Osteocyte (in vitro differentiated cells): Measurements from ENCODE around the gene SLC9A5. TPM values are rescaled to one million over a fixed set of nuclear protein-coding genes. Genes with fewer than 3 reads are reported as not detected.

Experiments
- DNase-seq: peaks from one replicate; pipeline ENCODE4 v3.0.0; 2021; ENCODE audit warnings: mixed read lengths; ENCODE audit not compliant: unreplicated experiment; ENCODE audit errors: extremely low spot score
- H3K27ac Mint-ChIP-seq: one replicate; pipeline ENCODE4 v1.8.0; 2021; ENCODE audit warnings: mild to moderate bottlenecking, mixed read lengths; ENCODE audit not compliant: unreplicated experiment
- H3K27me3 Mint-ChIP-seq: one replicate; pipeline ENCODE4 v1.8.0; 2021; ENCODE audit warnings: mixed read lengths; ENCODE audit not compliant: unreplicated experiment
- H3K36me3 Mint-ChIP-seq: one replicate; pipeline ENCODE4 v1.8.0; 2021; ENCODE audit warnings: mixed read lengths; ENCODE audit not compliant: unreplicated experiment
- H3K4me1 Mint-ChIP-seq: one replicate; pipeline ENCODE4 v1.8.0; 2021; ENCODE audit warnings: mixed read lengths; ENCODE audit not compliant: unreplicated experiment
- H3K4me3 Mint-ChIP-seq: one replicate; pipeline ENCODE4 v1.8.0; 2021; ENCODE audit warnings: mild to moderate bottlenecking, moderate library complexity, mixed read lengths; ENCODE audit not compliant: unreplicated experiment
- H3K9me3 Mint-ChIP-seq: one replicate; pipeline ENCODE4 v1.8.0; 2021; ENCODE audit warnings: mixed read lengths; ENCODE audit not compliant: unreplicated experiment
- total RNA-seq: library from RNA; stranded (reverse); gene quantifications from 2 replicates; pipeline ENCODE4 v1.2.1, GENCODE V29; 2021
- TF ChIP-seq, protein P1 (sequence below): fragments of 200-600 bp; sonication (generic); IDR thresholded peaks from 2 replicates; pipeline ENCODE4 v1.5.0; 2021; ENCODE audit warnings: antibody characterized with exemption, mild to moderate bottlenecking, moderate library complexity

Gene SLC9A5
- total RNA-seq, 1 donor from 2014 or later, result 4.2 TPM

- no peaks in the 10 kb centered on the region for H3K9me3 Mint-ChIP-seq
- H3K4me3 Mint-ChIP-seq, result no peak overlapping the region
- no peak overlapping the region for H3K27ac Mint-ChIP-seq
- H3K36me3 Mint-ChIP-seq, result peaks cover 13% of the 10 kb centered on the region
- DNase-seq, result no peak
- TF ChIP-seq, protein P1, sequence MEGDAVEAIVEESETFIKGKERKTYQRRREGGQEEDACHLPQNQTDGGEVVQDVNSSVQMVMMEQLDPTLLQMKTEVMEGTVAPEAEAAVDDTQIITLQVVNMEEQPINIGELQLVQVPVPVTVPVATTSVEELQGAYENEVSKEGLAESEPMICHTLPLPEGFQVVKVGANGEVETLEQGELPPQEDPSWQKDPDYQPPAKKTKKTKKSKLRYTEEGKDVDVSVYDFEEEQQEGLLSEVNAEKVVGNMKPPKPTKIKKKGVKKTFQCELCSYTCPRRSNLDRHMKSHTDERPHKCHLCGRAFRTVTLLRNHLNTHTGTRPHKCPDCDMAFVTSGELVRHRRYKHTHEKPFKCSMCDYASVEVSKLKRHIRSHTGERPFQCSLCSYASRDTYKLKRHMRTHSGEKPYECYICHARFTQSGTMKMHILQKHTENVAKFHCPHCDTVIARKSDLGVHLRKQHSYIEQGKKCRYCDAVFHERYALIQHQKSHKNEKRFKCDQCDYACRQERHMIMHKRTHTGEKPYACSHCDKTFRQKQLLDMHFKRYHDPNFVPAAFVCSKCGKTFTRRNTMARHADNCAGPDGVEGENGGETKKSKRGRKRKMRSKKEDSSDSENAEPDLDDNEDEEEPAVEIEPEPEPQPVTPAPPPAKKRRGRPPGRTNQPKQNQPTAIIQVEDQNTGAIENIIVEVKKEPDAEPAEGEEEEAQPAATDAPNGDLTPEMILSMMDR, result no peak
- peaks cover 14% of the 10 kb centered on the region for H3K4me1 Mint-ChIP-seq
- H3K27me3 Mint-ChIP-seq, result no peaks in the 10 kb centered on the region
Measured at GRCh38 chr16:67201411-67202345, 47.1 kb upstream of the SLC9A5 start.

DNA sequence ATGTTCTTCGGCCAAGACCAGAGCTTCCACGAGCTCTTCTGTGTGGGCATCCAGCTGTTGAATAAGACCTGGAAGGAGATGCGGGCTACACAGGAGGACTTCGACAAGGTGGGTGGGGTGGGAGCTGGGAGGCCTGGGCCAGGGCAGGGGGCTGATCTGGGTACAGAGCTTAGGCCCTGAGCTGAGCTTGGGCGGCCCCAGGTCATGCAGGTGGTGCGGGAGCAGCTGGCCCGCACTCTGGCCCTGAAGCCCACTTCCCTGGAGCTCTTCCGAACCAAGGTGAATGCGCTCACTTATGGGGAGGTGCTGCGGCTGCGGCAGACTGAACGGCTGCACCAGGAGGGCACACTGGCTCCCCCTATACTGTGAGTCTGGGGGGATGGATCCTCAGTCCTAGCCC is 46.4 kb upstream of the SLC9A5 start:
- no peaks in the 10 kb centered on the region for H3K27me3 Mint-ChIP-seq
- peaks cover 11% of the 10 kb centered on the region for H3K36me3 Mint-ChIP-seq
- H3K9me3 Mint-ChIP-seq, result no peaks in the 10 kb centered on the region
- no peak overlapping the region for H3K4me3 Mint-ChIP-seq
- DNase-seq, result no peak
- H3K4me1 Mint-ChIP-seq, result peaks cover 22% of the 10 kb centered on the region
- H3K27ac Mint-ChIP-seq, result no peak overlapping the region
- TF ChIP-seq, protein P1, result no peak

DNA sequence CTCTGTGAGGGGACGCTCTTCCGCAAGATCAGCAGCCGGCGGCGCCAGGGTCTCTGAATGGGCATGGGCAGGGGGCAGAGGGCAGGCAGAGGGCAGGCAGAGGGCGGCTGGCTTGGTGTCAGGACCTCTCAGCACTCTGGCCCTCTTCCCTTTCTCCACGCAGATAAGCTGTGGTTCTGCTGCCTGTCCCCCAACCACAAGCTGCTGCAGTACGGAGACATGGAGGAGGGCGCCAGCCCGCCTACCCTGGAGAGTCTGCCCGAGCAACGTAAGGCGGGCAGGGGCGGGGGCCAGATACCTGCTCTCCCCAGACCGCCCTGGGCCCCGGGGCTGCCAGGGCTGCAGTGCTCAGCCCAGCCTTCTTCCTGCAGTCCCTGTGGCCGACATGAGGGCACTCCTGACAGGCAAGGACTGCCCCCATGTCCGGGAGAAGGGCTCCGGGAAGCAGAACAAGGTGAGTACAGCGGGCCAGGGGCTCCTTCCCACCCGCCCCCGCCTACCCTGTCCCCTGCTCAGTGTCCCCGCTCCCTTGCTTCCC is 45.8 kb upstream of the SLC9A5 start:
- no peaks in the 10 kb centered on the region for H3K9me3 Mint-ChIP-seq
- H3K4me3 Mint-ChIP-seq, result no peak overlapping the region
- H3K36me3 Mint-ChIP-seq, result peaks cover 10% of the 10 kb centered on the region
- TF ChIP-seq, protein P1, result no peak
- H3K27ac Mint-ChIP-seq, result no peak overlapping the region
- H3K4me1 Mint-ChIP-seq, result peaks cover 26% of the 10 kb centered on the region
- no peaks in the 10 kb centered on the region for H3K27me3 Mint-ChIP-seq
- no peak for DNase-seq

GRCh38 chr16:67204076-67204475 is 44.7 kb upstream of the SLC9A5 start:
- Mint-ChIP-seq H3K9me3 (no peaks in the 10 kb centered on the region), H3K4me3 (no peak overlapping the region), H3K27ac (no peak overlapping the region), H3K27me3 (no peaks in the 10 kb centered on the region), H3K4me1 (peaks cover 21% of the 10 kb centered on the region), H3K36me3 (peaks cover 8% of the 10 kb centered on the region)
- TF ChIP-seq, protein P1, result no peak
- DNase-seq, result no peak

- Mint-ChIP-seq H3K4me3 (no peak overlapping the region), H3K36me3 (peaks cover 8% of the 10 kb centered on the region), H3K9me3 (no peaks in the 10 kb centered on the region), H3K4me1 (peaks cover 19% of the 10 kb centered on the region), H3K27me3 (no peaks in the 10 kb centered on the region), H3K27ac (peak overlapping the region; percentile 57)
- DNase-seq, result no peak
- TF ChIP-seq, protein P1, result no peak
Measured at GRCh38 chr16:67206129-67206837, 42.5 kb upstream of the SLC9A5 start.
